Activated CD8-positive, alpha-beta memory T cell treated with anti-CD3 and anti-CD28 coated beads, Interleukin-2, amount 50 U/mL, for 48 hours (primary cell): ENCODE data around the gene RPS19BP1.

ENCODE experiments used
- DNase-seq: peaks from one replicate; pipeline ENCODE4 v3.0.0-alpha.2; 2020

RPS19BP1 gene

GRCh38 chr22:39488563-39489083, 43.9 kb downstream of the RPS19BP1 start:
- DNase-seq, result no peak

- DNase-seq, result no peak
Observed at GRCh38 chr22:39487826-39488520, 44.6 kb downstream of the RPS19BP1 start.

GRCh38 chr22:39486951-39487825, 45.4 kb downstream of the RPS19BP1 start:
- no peak for DNase-seq

- DNase-seq, result no peak
Observed at GRCh38 chr22:39482768-39483167, 49.8 kb downstream of the RPS19BP1 start.

GRCh38 chr22:39481595-39481994, 51.0 kb downstream of the RPS19BP1 start:
- DNase-seq, result no peak

- DNase-seq, result no peak
Observed at GRCh38 chr22:39481054-39481453, 51.5 kb downstream of the RPS19BP1 start.

DNA sequence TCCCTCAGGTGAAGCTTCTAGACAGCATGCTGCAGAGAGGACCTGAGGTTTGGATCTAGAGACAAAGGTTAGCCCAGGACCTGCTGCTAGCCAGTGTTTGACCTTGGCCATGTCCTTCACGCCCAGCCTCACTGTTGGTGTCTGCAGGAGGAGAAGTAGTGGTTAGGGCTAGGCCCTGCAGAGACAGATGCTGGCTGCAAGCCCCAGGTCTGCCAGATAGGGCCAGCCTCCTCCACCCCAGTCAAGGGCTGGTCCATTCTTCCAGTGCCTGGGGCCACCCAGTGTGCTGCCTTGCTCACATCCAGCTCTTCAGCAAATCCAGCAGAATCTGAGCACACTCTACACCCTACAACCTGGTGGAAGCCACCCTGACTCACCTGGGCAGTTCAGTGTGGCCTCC, 52.0 kb downstream of the RPS19BP1 start:
- no peak for DNase-seq

DNA sequence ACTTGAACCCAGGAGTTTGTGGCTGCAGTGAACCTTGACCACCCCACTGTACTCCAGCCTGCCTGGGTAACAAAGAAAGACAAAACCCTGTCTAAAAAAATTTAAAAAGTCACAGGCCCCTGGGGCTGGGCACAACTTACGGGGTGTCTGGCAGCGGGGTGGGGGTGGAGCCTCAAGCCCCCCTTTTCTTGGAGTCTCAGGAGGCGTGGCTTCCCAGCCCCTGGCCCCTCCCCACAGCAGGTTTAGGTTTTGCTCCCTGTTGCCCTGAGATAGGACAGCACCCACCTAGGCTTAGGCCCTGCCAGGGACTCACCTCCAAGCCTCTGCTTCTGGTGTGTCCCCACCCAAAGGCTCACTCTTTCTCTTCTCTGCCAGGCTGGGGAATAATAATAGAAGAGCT, 53.3 kb downstream of the RPS19BP1 start:
- DNase-seq, result no peak
